K562 (cell line): ENCODE data around the gene BRAP. TPM values are rescaled to one million over a fixed set of nuclear protein-coding genes. Genes with fewer than 3 reads are reported as not detected.

Source experiments
- DMBX1 ChIP-seq: fragments of 250-450 bp; sonication (Bioruptor Pico); IDR thresholded peaks from 2 replicates; pipeline ENCODE4 v1.8.0; 2022; ENCODE audit warnings: inconsistent platforms, mild to moderate bottlenecking, moderate library complexity, borderline replicate concordance
- FOXK2 ChIP-seq, 2 experiments: fragments of 450-650 bp; IDR thresholded peaks in 1 of 2; conservative IDR thresholded peaks in 1 of 2; 2 replicates each; pipeline ENCODE4 v1.6.1; 2016; ENCODE audit warnings: low read depth in 2 of 2, mild to moderate bottlenecking in 1 of 2
- GTF2F1 ChIP-seq: IDR thresholded peaks from 2 replicates; pipeline ENCODE4 v1.6.1; 2011; ENCODE audit warnings: low read depth, low read length, improper control_type of control experiment
- HMGXB4 ChIP-seq: sonication (generic); formaldehyde crosslinking; IDR thresholded peaks from 2 replicates; pipeline ENCODE4 v1.8.1; 2023; ENCODE audit warnings: mild to moderate bottlenecking, missing genetic modification reagents
- KLF6 ChIP-seq: fragments of 250-450 bp; sonication (Bioruptor Pico); IDR thresholded peaks from 2 replicates; pipeline ENCODE4 v1.4.0; 2020; ENCODE audit warnings: mild to moderate bottlenecking, moderate library complexity, borderline replicate concordance
- MECOM ChIP-seq: fragments of 250-450 bp; sonication (Bioruptor Pico); IDR thresholded peaks from 2 replicates; pipeline ENCODE4 v1.8.0; 2022; ENCODE audit warnings: inconsistent platforms
- RBFOX2 ChIP-seq: fragments of 200-400 bp; formaldehyde crosslinking; IDR thresholded peaks from 2 replicates; pipeline ENCODE4 v1.6.1; 2017; ENCODE audit warnings: low read depth, mild to moderate bottlenecking, low read length, moderate library complexity
- SMARCA5 ChIP-seq: fragments of 450-650 bp; IDR thresholded peaks from 2 replicates; pipeline ENCODE4 v1.6.1; 2016
- TARDBP ChIP-seq: fragments of 450-650 bp; IDR thresholded peaks from 2 replicates; pipeline ENCODE4 v1.6.1; 2016
- U2AF2 ChIP-seq: fragments of 200-400 bp; formaldehyde crosslinking; optimal IDR thresholded peaks from 2 replicates; pipeline ENCODE3; 2017; ENCODE audit warnings: low read depth, mild to moderate bottlenecking, low read length
- ZNF79 ChIP-seq: fragments of 250-450 bp; sonication (Bioruptor Pico); IDR thresholded peaks from 2 replicates; pipeline ENCODE4 v1.4.0; 2020; ENCODE audit warnings: low read depth, mild to moderate bottlenecking, moderate library complexity
- polyA plus RNA-seq, 8 experiments: library from polyadenylated mRNA; depleted of rRNA in 4 of 8; stranded (reverse) in 5 of 8; unstranded in 3 of 8; fragments of >200 nt; fragmentation: Nextera tagmentation in 2 of 8; fragmentation: Illumina TruSeq in 1 of 8; extraction: Ambion mirVana in 2 of 8; extraction: Trizol in 1 of 8; gene quantifications; 2 replicates each; pipeline versions ENCODE4 v1.2.1 to v1.2.3, GENCODE V29; 2011 to 2014; ENCODE audit warnings: inconsistent platforms in 1 of 8, missing spikeins in 1 of 8
- total RNA-seq, 7 experiments: library from RNA; depleted of rRNA in 6 of 7; stranded (reverse); fragments of >200 nt in 6 of 7; fragmentation: Illumina TruSeq in 2 of 7; extraction: Trizol in 2 of 7; gene quantifications; 2 replicates each; pipeline versions ENCODE4 v1.2.1 to v1.2.3, GENCODE V29; 2011 to 2021; ENCODE audit warnings: low replicate concordance in 1 of 7
- TF ChIP-seq, protein P1 (sequence below): fragments of 450-650 bp; IDR thresholded peaks from 2 replicates; pipeline ENCODE4 v1.6.1; 2016; ENCODE audit warnings: mild to moderate bottlenecking, moderate library complexity

The BRAP gene
- total and polyA plus RNA-seq, 9 of the 15 experiments (the other 6 are each of a cell fraction or from before 2014, with no cell fraction given): 2.2 to 32.6 (median 27.5) TPM

GRCh38 chr12:111685811-111686573, at the start of gene BRAP, which contains the start of gene ACAD10 (continued):
- TF ChIP-seq HMGXB4 (peak; percentile 70; the same call in 1 of the 2 replicates), TARDBP (no peak; the same call in none of the 2 replicates), RBFOX2 (peak; percentile 98), GTF2F1 (no peak), SMARCA5 (peak; percentile 99), KLF6 (CRISPR knock-in tag) (no peak), ZNF79 (CRISPR knock-in tag) (no peak), MECOM (CRISPR knock-in tag) (peak; percentile 59), U2AF2 (no peak), FOXK2 (conservative IDR thresholded peaks at IDR 0.05 in 1 of 2, IDR thresholded peaks at IDR 0.05 in 1 of 2; ENCODE audit: low read depth in 2 of 2) (peak; percentile 81 to 82), DMBX1 (CRISPR knock-in tag) (0 out of 2 replicates have a peak, but pooled peaks have one; percentile 54)
- TF ChIP-seq, protein P1, sequence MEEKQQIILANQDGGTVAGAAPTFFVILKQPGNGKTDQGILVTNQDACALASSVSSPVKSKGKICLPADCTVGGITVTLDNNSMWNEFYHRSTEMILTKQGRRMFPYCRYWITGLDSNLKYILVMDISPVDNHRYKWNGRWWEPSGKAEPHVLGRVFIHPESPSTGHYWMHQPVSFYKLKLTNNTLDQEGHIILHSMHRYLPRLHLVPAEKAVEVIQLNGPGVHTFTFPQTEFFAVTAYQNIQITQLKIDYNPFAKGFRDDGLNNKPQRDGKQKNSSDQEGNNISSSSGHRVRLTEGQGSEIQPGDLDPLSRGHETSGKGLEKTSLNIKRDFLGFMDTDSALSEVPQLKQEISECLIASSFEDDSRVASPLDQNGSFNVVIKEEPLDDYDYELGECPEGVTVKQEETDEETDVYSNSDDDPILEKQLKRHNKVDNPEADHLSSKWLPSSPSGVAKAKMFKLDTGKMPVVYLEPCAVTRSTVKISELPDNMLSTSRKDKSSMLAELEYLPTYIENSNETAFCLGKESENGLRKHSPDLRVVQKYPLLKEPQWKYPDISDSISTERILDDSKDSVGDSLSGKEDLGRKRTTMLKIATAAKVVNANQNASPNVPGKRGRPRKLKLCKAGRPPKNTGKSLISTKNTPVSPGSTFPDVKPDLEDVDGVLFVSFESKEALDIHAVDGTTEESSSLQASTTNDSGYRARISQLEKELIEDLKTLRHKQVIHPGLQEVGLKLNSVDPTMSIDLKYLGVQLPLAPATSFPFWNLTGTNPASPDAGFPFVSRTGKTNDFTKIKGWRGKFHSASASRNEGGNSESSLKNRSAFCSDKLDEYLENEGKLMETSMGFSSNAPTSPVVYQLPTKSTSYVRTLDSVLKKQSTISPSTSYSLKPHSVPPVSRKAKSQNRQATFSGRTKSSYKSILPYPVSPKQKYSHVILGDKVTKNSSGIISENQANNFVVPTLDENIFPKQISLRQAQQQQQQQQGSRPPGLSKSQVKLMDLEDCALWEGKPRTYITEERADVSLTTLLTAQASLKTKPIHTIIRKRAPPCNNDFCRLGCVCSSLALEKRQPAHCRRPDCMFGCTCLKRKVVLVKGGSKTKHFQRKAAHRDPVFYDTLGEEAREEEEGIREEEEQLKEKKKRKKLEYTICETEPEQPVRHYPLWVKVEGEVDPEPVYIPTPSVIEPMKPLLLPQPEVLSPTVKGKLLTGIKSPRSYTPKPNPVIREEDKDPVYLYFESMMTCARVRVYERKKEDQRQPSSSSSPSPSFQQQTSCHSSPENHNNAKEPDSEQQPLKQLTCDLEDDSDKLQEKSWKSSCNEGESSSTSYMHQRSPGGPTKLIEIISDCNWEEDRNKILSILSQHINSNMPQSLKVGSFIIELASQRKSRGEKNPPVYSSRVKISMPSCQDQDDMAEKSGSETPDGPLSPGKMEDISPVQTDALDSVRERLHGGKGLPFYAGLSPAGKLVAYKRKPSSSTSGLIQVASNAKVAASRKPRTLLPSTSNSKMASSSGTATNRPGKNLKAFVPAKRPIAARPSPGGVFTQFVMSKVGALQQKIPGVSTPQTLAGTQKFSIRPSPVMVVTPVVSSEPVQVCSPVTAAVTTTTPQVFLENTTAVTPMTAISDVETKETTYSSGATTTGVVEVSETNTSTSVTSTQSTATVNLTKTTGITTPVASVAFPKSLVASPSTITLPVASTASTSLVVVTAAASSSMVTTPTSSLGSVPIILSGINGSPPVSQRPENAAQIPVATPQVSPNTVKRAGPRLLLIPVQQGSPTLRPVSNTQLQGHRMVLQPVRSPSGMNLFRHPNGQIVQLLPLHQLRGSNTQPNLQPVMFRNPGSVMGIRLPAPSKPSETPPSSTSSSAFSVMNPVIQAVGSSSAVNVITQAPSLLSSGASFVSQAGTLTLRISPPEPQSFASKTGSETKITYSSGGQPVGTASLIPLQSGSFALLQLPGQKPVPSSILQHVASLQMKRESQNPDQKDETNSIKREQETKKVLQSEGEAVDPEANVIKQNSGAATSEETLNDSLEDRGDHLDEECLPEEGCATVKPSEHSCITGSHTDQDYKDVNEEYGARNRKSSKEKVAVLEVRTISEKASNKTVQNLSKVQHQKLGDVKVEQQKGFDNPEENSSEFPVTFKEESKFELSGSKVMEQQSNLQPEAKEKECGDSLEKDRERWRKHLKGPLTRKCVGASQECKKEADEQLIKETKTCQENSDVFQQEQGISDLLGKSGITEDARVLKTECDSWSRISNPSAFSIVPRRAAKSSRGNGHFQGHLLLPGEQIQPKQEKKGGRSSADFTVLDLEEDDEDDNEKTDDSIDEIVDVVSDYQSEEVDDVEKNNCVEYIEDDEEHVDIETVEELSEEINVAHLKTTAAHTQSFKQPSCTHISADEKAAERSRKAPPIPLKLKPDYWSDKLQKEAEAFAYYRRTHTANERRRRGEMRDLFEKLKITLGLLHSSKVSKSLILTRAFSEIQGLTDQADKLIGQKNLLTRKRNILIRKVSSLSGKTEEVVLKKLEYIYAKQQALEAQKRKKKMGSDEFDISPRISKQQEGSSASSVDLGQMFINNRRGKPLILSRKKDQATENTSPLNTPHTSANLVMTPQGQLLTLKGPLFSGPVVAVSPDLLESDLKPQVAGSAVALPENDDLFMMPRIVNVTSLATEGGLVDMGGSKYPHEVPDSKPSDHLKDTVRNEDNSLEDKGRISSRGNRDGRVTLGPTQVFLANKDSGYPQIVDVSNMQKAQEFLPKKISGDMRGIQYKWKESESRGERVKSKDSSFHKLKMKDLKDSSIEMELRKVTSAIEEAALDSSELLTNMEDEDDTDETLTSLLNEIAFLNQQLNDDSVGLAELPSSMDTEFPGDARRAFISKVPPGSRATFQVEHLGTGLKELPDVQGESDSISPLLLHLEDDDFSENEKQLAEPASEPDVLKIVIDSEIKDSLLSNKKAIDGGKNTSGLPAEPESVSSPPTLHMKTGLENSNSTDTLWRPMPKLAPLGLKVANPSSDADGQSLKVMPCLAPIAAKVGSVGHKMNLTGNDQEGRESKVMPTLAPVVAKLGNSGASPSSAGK: 0 out of 2 replicates have a peak, but pooled peaks have one; percentile 16
